IMR-90 (cell line): ENCODE data around the gene RAB11FIP3. TPM values are rescaled to one million over a fixed set of nuclear protein-coding genes. Genes with fewer than 3 reads are reported as not detected.

ENCODE experiments used
- ATAC-seq: fragments of 200-7000 bp; cut with Tn5 transposase; 2 replicates; pipeline ENCODE4 v1.9.1; 2020; ENCODE audit warnings: low read depth, mild to moderate bottlenecking, moderate library complexity
- BruUV-seq: library from RNA; stranded (reverse); fragments of 400-500 nt; replicated peaks from 2 replicates; lab custom pipeline; 2021; lab: Mats Ljungman, UMichigan
- CTCF ChIA-PET: fragments of 300-600 bp; formaldehyde crosslinking; extraction: SDS; loops from one replicate; lab custom pipeline; 2021; ENCODE audit warnings: antibody characterized with exemption; lab: Yijun Ruan, JAX
- POLR2A ChIA-PET: fragments of 300-600 bp; sonication (Branson Sonifier 250); formaldehyde crosslinking; loops from one replicate; lab custom pipeline; 2022; ENCODE audit warnings: antibody characterized with exemption; ENCODE audit not compliant: unreplicated experiment; lab: Charles Lee
- DNase-seq: peaks from one replicate; pipeline ENCODE4 v3.0.0; 2013
- H2AFZ ChIP-seq: replicated peaks from 2 replicates; pipeline ENCODE3; 2013; ENCODE audit warnings: low read length, mild to moderate bottlenecking; ENCODE audit not compliant: poor library complexity
- H2AK5ac ChIP-seq: 2 replicates; pipeline ENCODE4 v1.6.1; 2013; ENCODE audit warnings: low read depth, low read length, inconsistent platforms
- H2AK9ac ChIP-seq: replicated peaks from 2 replicates; pipeline ENCODE3; 2013; ENCODE audit warnings: mild to moderate bottlenecking, low read depth, low read length, moderate library complexity; ENCODE audit not compliant: poor library complexity
- H2BK120ac ChIP-seq: 2 replicates; pipeline ENCODE4 v1.6.1; 2013; ENCODE audit warnings: low read depth, low read length, inconsistent platforms
- H2BK15ac ChIP-seq: 3 replicates; pipeline ENCODE4 v1.6.1; 2013; ENCODE audit warnings: low read depth, low read length, inconsistent platforms
- H2BK20ac ChIP-seq: 2 replicates; pipeline ENCODE4 v1.6.1; 2013; ENCODE audit warnings: low read depth, mild to moderate bottlenecking, inconsistent platforms, low read length, moderate library complexity
- H2BK5ac ChIP-seq: 2 replicates; pipeline ENCODE4 v1.6.1; 2013; ENCODE audit warnings: mild to moderate bottlenecking, low read depth, low read length, inconsistent platforms; ENCODE audit not compliant: poor library complexity, severe bottlenecking
- H3K14ac ChIP-seq: replicated peaks from 2 replicates; pipeline ENCODE4 v1.6.1; 2013; ENCODE audit warnings: low read depth, low read length, inconsistent platforms
- H3K18ac ChIP-seq: 2 replicates; pipeline ENCODE4 v1.6.1; 2013; ENCODE audit warnings: low read depth, low read length, control low read depth
- H3K23ac ChIP-seq: 2 replicates; pipeline ENCODE4 v1.6.1; 2013; ENCODE audit warnings: low read depth, low read length, inconsistent platforms
- H3K27ac ChIP-seq: 2 replicates; pipeline ENCODE4 v1.5.1; 2013; ENCODE audit warnings: mild to moderate bottlenecking, control low read depth, low read length; ENCODE audit not compliant: insufficient read depth
- H3K27me3 ChIP-seq: 2 replicates; pipeline ENCODE4 v1.6.1; 2013; ENCODE audit warnings: low read length; ENCODE audit not compliant: control insufficient read depth, insufficient read depth
- H3K36me3 ChIP-seq: 2 replicates; pipeline ENCODE4 v1.6.1; 2013; ENCODE audit warnings: low read length, mixed read lengths; ENCODE audit not compliant: control insufficient read depth, insufficient read depth
- H3K4ac ChIP-seq: 2 replicates; pipeline ENCODE4 v1.6.1; 2013; ENCODE audit warnings: low read depth, low read length, inconsistent platforms
- H3K4me1 ChIP-seq: 2 replicates; pipeline ENCODE4 v1.6.1; 2013; ENCODE audit warnings: low read length, mixed read lengths; ENCODE audit not compliant: control insufficient read depth, insufficient read depth
- H3K4me2 ChIP-seq: 2 replicates; pipeline ENCODE4 v1.6.1; 2013; ENCODE audit warnings: low read depth, mild to moderate bottlenecking, control low read depth, low read length, moderate library complexity
- H3K4me3 ChIP-seq: 2 replicates; pipeline ENCODE4 v1.5.1; 2013; ENCODE audit warnings: low read depth, mild to moderate bottlenecking, control low read depth, low read length, moderate library complexity; ENCODE audit not compliant: insufficient read depth
- H3K56ac ChIP-seq: 2 replicates; pipeline ENCODE4 v1.6.1; 2013; ENCODE audit warnings: low read length, inconsistent platforms; ENCODE audit not compliant: insufficient read depth; ENCODE audit errors: extremely low read depth
- H3K79me1 ChIP-seq, 2 experiments: 2 replicates each; pipeline ENCODE4 v1.6.1; 2013; ENCODE audit warnings: low read length in 2 of 2, inconsistent platforms in 1 of 2, low read depth in 1 of 2
- H3K9ac ChIP-seq: 2 replicates; pipeline ENCODE4 v1.6.1; 2013; ENCODE audit warnings: low read depth, low read length, control low read depth
- H3K9me1 ChIP-seq: 2 replicates; pipeline ENCODE4 v1.6.1; 2013; ENCODE audit warnings: low read length, inconsistent platforms; ENCODE audit not compliant: insufficient read depth
- H3K9me3 ChIP-seq: 2 replicates; pipeline ENCODE4 v1.6.1; 2013; ENCODE audit warnings: low read length; ENCODE audit not compliant: control insufficient read depth, insufficient read depth
- H4K20me1 ChIP-seq: 2 replicates; pipeline ENCODE4 v1.6.1; 2013; ENCODE audit warnings: low read length, inconsistent platforms; ENCODE audit not compliant: insufficient read depth
- H4K5ac ChIP-seq: 2 replicates; pipeline ENCODE4 v1.6.1; 2013; ENCODE audit warnings: mild to moderate bottlenecking, low read depth, low read length, control low read depth
- H4K8ac ChIP-seq, 2 experiments: 2 replicates each; pipeline ENCODE4 v1.6.1; 2013; ENCODE audit warnings: low read depth in 2 of 2, low read length in 2 of 2, control low read depth in 1 of 2, inconsistent platforms in 1 of 2
- H4K91ac ChIP-seq: 2 replicates; pipeline ENCODE4 v1.6.1; 2013; ENCODE audit warnings: low read depth, low read length, inconsistent platforms; ENCODE audit not compliant: insufficient read depth
- BHLHE40 ChIP-seq: fragments of 150-350 bp; IDR thresholded peaks from 2 replicates; pipeline ENCODE4 v1.6.1; 2016; ENCODE audit warnings: mild to moderate bottlenecking, low read depth, low read length
- MXI1 ChIP-seq: IDR thresholded peaks from 2 replicates; pipeline ENCODE4 v1.6.1; 2012; ENCODE audit warnings: low read depth, mild to moderate bottlenecking, low read length, moderate library complexity, borderline replicate concordance
- POLR2A ChIP-seq: IDR thresholded peaks from 2 replicates; pipeline ENCODE4 v1.6.1; 2012; ENCODE audit warnings: mild to moderate bottlenecking, low read depth, low read length
- USF2 ChIP-seq: fragments of 150-350 bp; IDR thresholded peaks from 2 replicates; pipeline ENCODE4 v1.6.1; 2017; ENCODE audit warnings: mild to moderate bottlenecking, antibody characterized with exemption, low read length, low read depth
- WGBS, 2 experiments: methylation state at CpG; one replicate each; pipeline versions ENCODE4 v1.1.5 to v1.1.7; 2013; ENCODE audit warnings: missing lambda C conversion rate in 2 of 2; ENCODE audit not compliant: insufficient read length in 1 of 2; ENCODE audit errors: extremely low coverage in 2 of 2; 5-methylcytosine and 5-hydroxymethylcytosine counted together
- dilution Hi-C: fragments of 300-500 bp; cut with HindIII; formaldehyde crosslinking; loops from one replicate; pipeline ENCODE4 v1.14.3; 2018; ENCODE audit warnings: low sequenced_read_pairs; ENCODE audit not compliant: unreplicated experiment
- in situ Hi-C: fragments of 300-500 bp; cut with MboI; formaldehyde crosslinking; loops from 3 replicates; pipeline ENCODE4 v1.14.3; 2019; ENCODE audit warnings: low sequenced_read_pairs, inconsistent platforms, mixed read lengths
- intact Hi-C: fragments of 100-400 bp; cut with micrococcal nuclease; formaldehyde crosslinking; loops from 2 replicates; pipeline ENCODE4 v1.10.0; 2022
- polyA plus RNA-seq, 3 experiments: library from polyadenylated mRNA; depleted of rRNA; stranded (reverse); fragments of >200 nt; gene quantifications; 2 replicates each; pipeline ENCODE4 v1.2.3, GENCODE V29; 2012; ENCODE audit warnings: low replicate concordance in 1 of 3
- total RNA-seq: library from RNA; depleted of rRNA; stranded (reverse); fragments of >200 nt; gene quantifications from 2 replicates; pipeline ENCODE4 v1.2.3, GENCODE V29; 2012

Gene RAB11FIP3
- total and polyA plus RNA-seq, 2 of the 4 experiments (the other 2 are of a cell fraction) = 7.5 to 22.5 TPM

GRCh38 chr16:564690-565418 lies 139.4 kb downstream of the RAB11FIP3 start:
- Histone ChIP-seq H4K91ac (no peak overlapping the region), H3K27ac (no peak overlapping the region), H3K56ac (no peak overlapping the region), H3K14ac (no peak overlapping the region), H3K9me3 (no peaks in the 10 kb centered on the region), H2AFZ (no peak overlapping the region), H3K18ac (no peak overlapping the region), H3K4me1 (peaks cover 19% of the 10 kb centered on the region), H3K4me3 (no peak overlapping the region), H3K36me3 (no peaks in the 10 kb centered on the region), H4K5ac (no peak overlapping the region), H4K8ac (no peak overlapping the region), H3K4me2 (no peak overlapping the region), H2BK15ac (no peak overlapping the region), H3K27me3 (peaks cover 26% of the 10 kb centered on the region), H2AK9ac (peak overlapping the region; percentile 63), H3K9ac (no peak overlapping the region), H2BK20ac (no peak overlapping the region), H2BK5ac (no peak overlapping the region), H2AK5ac (no peak overlapping the region), H3K23ac (no peak overlapping the region), H3K9me1 (peaks cover 4% of the 10 kb centered on the region), H2BK120ac (no peak overlapping the region), H3K79me1 (no peaks in the 10 kb centered on the region), H3K4ac (no peak overlapping the region), H4K20me1 (no peaks in the 10 kb centered on the region; the same call in 1 of the 2 replicates)
- intact Hi-C loops (no loop called here), in situ Hi-C loops (no loop called here), dilution Hi-C loops (no loop called here)
- CTCF ChIA-PET = no interaction called here
- WGBS, 2 experiments = 78% methylated on average over 14 of the region's 42 CpGs; no CpG with 5 or more reads in 1 of the 2 experiments
- BruUV-seq = no TSS peak
- POLR2A ChIA-PET = no interaction called here
- DNase-seq (no peak), ATAC-seq (no peak)
- TF ChIP-seq BHLHE40 = no peak
- no peak for TF ChIP-seq MXI1
- TF ChIP-seq POLR2A = no peak
- no peak for TF ChIP-seq USF2
